Natural killer cell (primary cell): ENCODE measurements around the gene DOCK4. TPM values are rescaled to one million over a fixed set of nuclear protein-coding genes. Genes with fewer than 3 reads are reported as not detected.

Source experiments
- ATAC-seq, 3 donors: fragments of 150-1000 bp in 2 of 3; fragments of 200-7000 bp in 1 of 3; cut with Tn5 transposase; 1 replicate in 1 of 3; 2 replicates in 2 of 3; pipeline ENCODE4 v1.10.0; 2021; ENCODE audit warnings: mild to moderate bottlenecking in 2 of 3, moderate library complexity in 2 of 3
- DNase-seq, 2 donors: peaks; one replicate each; pipeline versions ENCODE4 v3.0.0 to v3.0.0-alpha.2; 2013 to 2021; ENCODE audit warnings: mixed read lengths in 1 of 2
- H3K27ac ChIP-seq: one replicate; pipeline ENCODE4 v1.5.1; 2013; ENCODE audit warnings: mild to moderate bottlenecking, low read length
- H3K27me3 ChIP-seq: one replicate; pipeline ENCODE4 v1.6.1; 2013; ENCODE audit warnings: low read length; ENCODE audit not compliant: control insufficient read depth, insufficient read depth
- H3K36me3 ChIP-seq: one replicate; pipeline ENCODE4 v1.6.1; 2013; ENCODE audit warnings: low read length; ENCODE audit not compliant: control insufficient read depth, insufficient read depth
- H3K4me1 ChIP-seq: one replicate; pipeline ENCODE4 v1.6.1; 2013; ENCODE audit warnings: low read length; ENCODE audit not compliant: control insufficient read depth, insufficient read depth
- H3K4me3 ChIP-seq: one replicate; pipeline ENCODE4 v1.5.1; 2013; ENCODE audit warnings: low read length
- H3K9me3 ChIP-seq: one replicate; pipeline ENCODE4 v1.6.1; 2013; ENCODE audit warnings: low read length; ENCODE audit not compliant: control insufficient read depth, insufficient read depth
- H3K27ac Mint-ChIP-seq, 2 donors: one replicate each; pipeline ENCODE4 v1.8.0; 2022; ENCODE audit warnings: mild to moderate bottlenecking in 2 of 2, mixed read lengths in 2 of 2, moderate library complexity in 1 of 2
- H3K27me3 Mint-ChIP-seq, 2 donors: one replicate each; pipeline ENCODE4 v1.8.0; 2022; ENCODE audit warnings: low read depth in 2 of 2, mixed read lengths in 2 of 2
- H3K36me3 Mint-ChIP-seq: one replicate; pipeline ENCODE4 v1.8.0; 2022; ENCODE audit warnings: mixed read lengths
- H3K4me1 Mint-ChIP-seq, 2 donors: one replicate each; pipeline ENCODE4 v1.8.0; 2022; ENCODE audit warnings: mixed read lengths in 2 of 2
- H3K4me3 Mint-ChIP-seq: one replicate; pipeline ENCODE4 v1.8.0; 2022; ENCODE audit warnings: mild to moderate bottlenecking, moderate library complexity, mixed read lengths
- H3K9me3 Mint-ChIP-seq, 2 donors: one replicate each; pipeline ENCODE4 v1.8.0; 2022; ENCODE audit warnings: mixed read lengths in 2 of 2
- CTCF ChIP-seq: fragments of 200-600 bp; IDR thresholded peaks from one replicate; pipeline ENCODE4 v1.8.0; 2022; ENCODE audit warnings: antibody characterized with exemption
- WGBS: methylation state at CpG from one replicate; pipeline ENCODE4 v1.1.7; 2013; ENCODE audit warnings: missing lambda C conversion rate; ENCODE audit not compliant: insufficient coverage; 5-methylcytosine and 5-hydroxymethylcytosine counted together
- intact Hi-C: fragments of 100-400 bp; cut with micrococcal nuclease; formaldehyde crosslinking; loops from one replicate; pipeline ENCODE4 v1.14.2; 2022
- total RNA-seq, 4 donors: library from RNA; stranded (reverse); fragments of 120-200 nt in 1 of 4; gene quantifications; one replicate each; pipeline versions ENCODE4 v1.2.3 to v1.2.4, GENCODE V29; 2013 to 2022

DOCK4 gene
- total RNA-seq, 3 donors from 2014 or later (not counting 1 experiment from before 2014, with no cell fraction given) = 0.61 to 2.4 (median 0.89) TPM

GRCh38 chr7:111955616-111956015 is 250.6 kb downstream of the DOCK4 start:
- no peak overlapping the region for H3K27ac Mint-ChIP-seq
- H3K27ac ChIP-seq = no peak overlapping the region
- H3K9me3 Mint-ChIP-seq = peaks cover 0 to 2% of the 10 kb centered on the region in 2 donors
- no peak overlapping the region for H3K4me3 ChIP-seq
- ATAC-seq = no peak
- 100% methylated on average over 1 of the region's 1 CpG for WGBS
- no peaks in the 10 kb centered on the region for H3K27me3 ChIP-seq
- no peak for TF ChIP-seq CTCF
- H3K9me3 ChIP-seq = no peaks in the 10 kb centered on the region
- no peaks in the 10 kb centered on the region for H3K36me3 ChIP-seq
- no peaks in the 10 kb centered on the region for H3K4me1 ChIP-seq
- no peak overlapping the region for H3K4me3 Mint-ChIP-seq
- no peak for DNase-seq
- no peaks in the 10 kb centered on the region for H3K27me3 Mint-ChIP-seq
- no peaks in the 10 kb centered on the region for H3K4me1 Mint-ChIP-seq
- H3K36me3 Mint-ChIP-seq = no peaks in the 10 kb centered on the region
- intact Hi-C loops = no loop called here

- Mint-ChIP-seq H3K4me1 (no peaks in the 10 kb centered on the region), H3K4me3 (no peak overlapping the region), H3K27me3 (no peaks in the 10 kb centered on the region), H3K36me3 (no peaks in the 10 kb centered on the region), H3K9me3 (peaks cover 0 to 2% of the 10 kb centered on the region in 2 donors), H3K27ac (no peak overlapping the region)
- no peak overlapping the region for H3K4me3 ChIP-seq
- no peaks in the 10 kb centered on the region for H3K9me3 ChIP-seq
- no peak for TF ChIP-seq CTCF
- H3K27me3 ChIP-seq = no peaks in the 10 kb centered on the region
- H3K27ac ChIP-seq = no peak overlapping the region
- ATAC-seq (no peak), DNase-seq (no peak)
- no peaks in the 10 kb centered on the region for H3K4me1 ChIP-seq
- 86% methylated on average over 14 of the region's 15 CpGs for WGBS
- H3K36me3 ChIP-seq = no peaks in the 10 kb centered on the region
- intact Hi-C loops = no loop called here
These were observed 251.5 kb downstream of the DOCK4 start for GRCh38 chr7:111954474-111955381.

- no peak for TF ChIP-seq CTCF
- H3K36me3 ChIP-seq = no peaks in the 10 kb centered on the region
- H3K27ac Mint-ChIP-seq = no peak overlapping the region
- DNase-seq (no peak), ATAC-seq (no peak)
- intact Hi-C loops = no loop called here
- no peak overlapping the region for H3K4me3 ChIP-seq
- no peaks in the 10 kb centered on the region for H3K4me1 Mint-ChIP-seq
- H3K27ac ChIP-seq = no peak overlapping the region
- H3K27me3 ChIP-seq = no peaks in the 10 kb centered on the region
- no peaks in the 10 kb centered on the region for H3K4me1 ChIP-seq
- H3K9me3 Mint-ChIP-seq = peaks cover 0 to 2% of the 10 kb centered on the region in 2 donors
- 89% methylated on average over 5 of the region's 5 CpGs for WGBS
- H3K9me3 ChIP-seq = no peaks in the 10 kb centered on the region
- no peaks in the 10 kb centered on the region for H3K36me3 Mint-ChIP-seq
- no peaks in the 10 kb centered on the region for H3K27me3 Mint-ChIP-seq
- no peak overlapping the region for H3K4me3 Mint-ChIP-seq
These were observed 252.1 kb downstream of the DOCK4 start for GRCh38 chr7:111954056-111954455.
